Caco-2 (cell line): ENCODE data around the gene ABCA7. TPM values are rescaled to one million over a fixed set of nuclear protein-coding genes. Genes with fewer than 3 reads are reported as not detected.

Experiments used
- BruUV-seq: library from RNA; stranded (reverse); fragments of 400-500 nt; replicated peaks from 2 replicates; lab custom pipeline; 2021; lab: Mats Ljungman, UMichigan
- CTCF ChIA-PET: fragments of 300-600 bp; sonication (Branson Sonifier 250); formaldehyde crosslinking; loops from one replicate; lab custom pipeline; 2022; ENCODE audit warnings: antibody characterized with exemption; lab: Charles Lee
- POLR2A ChIA-PET: fragments of 300-600 bp; sonication (Branson Sonifier 250); formaldehyde crosslinking; loops from one replicate; lab custom pipeline; 2022; ENCODE audit warnings: antibody characterized with exemption; lab: Charles Lee
- DNase-seq, 2 experiments: peaks; one replicate each; pipeline versions ENCODE4 v3.0.0 to v3.0.0-alpha.2; 2020 to 2022
- H3K27me3 ChIP-seq: replicated peaks from 2 replicates; pipeline ENCODE4 v1.6.0; 2011; ENCODE audit warnings: low read length; ENCODE audit not compliant: control insufficient read depth, insufficient read depth
- H3K36me3 ChIP-seq: 2 replicates; pipeline ENCODE4 v1.5.1; 2011; ENCODE audit warnings: low read length; ENCODE audit not compliant: control insufficient read depth, insufficient read depth
- H3K4me1 ChIP-seq: fragments of 250-450 bp; sonication (Bioruptor Pico); 2 replicates; pipeline ENCODE4 v1.5.1; 2020; ENCODE audit warnings: mild to moderate bottlenecking
- H3K4me3 ChIP-seq: 2 replicates; pipeline ENCODE4 v1.5.1; 2011; ENCODE audit warnings: low read depth, mild to moderate bottlenecking, control low read depth, low read length
- H3K9me3 ChIP-seq: fragments of 250-450 bp; sonication (Bioruptor Pico); 2 replicates; pipeline ENCODE4 v1.5.1; 2020; ENCODE audit warnings: mild to moderate bottlenecking, moderate library complexity
- H3K27ac Mint-ChIP-seq: one replicate; pipeline ENCODE4 v1.8.0; 2022; ENCODE audit warnings: mixed read lengths; ENCODE audit not compliant: unreplicated experiment
- H3K27me3 Mint-ChIP-seq: one replicate; pipeline ENCODE4 v1.8.0; 2022; ENCODE audit warnings: mixed read lengths; ENCODE audit not compliant: insufficient read depth, unreplicated experiment
- H3K36me3 Mint-ChIP-seq: one replicate; pipeline ENCODE4 v1.8.0; 2022; ENCODE audit warnings: mild to moderate bottlenecking, mixed read lengths; ENCODE audit not compliant: insufficient read depth, unreplicated experiment
- H3K4me1 Mint-ChIP-seq: one replicate; pipeline ENCODE4 v1.8.0; 2022; ENCODE audit warnings: low read depth, mixed read lengths; ENCODE audit not compliant: unreplicated experiment
- H3K4me3 Mint-ChIP-seq: one replicate; pipeline ENCODE4 v1.8.0; 2022; ENCODE audit warnings: mild to moderate bottlenecking, moderate library complexity, mixed read lengths; ENCODE audit not compliant: unreplicated experiment
- H3K9me3 Mint-ChIP-seq: one replicate; pipeline ENCODE4 v1.8.0; 2022; ENCODE audit warnings: mixed read lengths; ENCODE audit not compliant: unreplicated experiment
- intact Hi-C: fragments of 100-400 bp; cut with micrococcal nuclease; formaldehyde crosslinking; loops from one replicate; pipeline ENCODE4 v1.10.0; 2022; ENCODE audit not compliant: unreplicated experiment
- total RNA-seq: library from RNA; stranded (reverse); gene quantifications from 2 replicates; pipeline ENCODE4 v1.2.3, GENCODE V29; 2022
- TF ChIP-seq, protein P1 (sequence below), 2 experiments: fragments of 200-600 bp in 1 of 2; IDR thresholded peaks; 1 replicate in 1 of 2; 2 replicates in 1 of 2; pipeline versions ENCODE4 v1.5.1 to v1.8.0; 2011 to 2022; ENCODE audit warnings: antibody characterized with exemption in 1 of 2, control low read depth in 1 of 2, inconsistent platforms in 1 of 2, low read depth in 1 of 2, low read length in 1 of 2, mild to moderate bottlenecking in 1 of 2, moderate library complexity in 1 of 2; ENCODE audit not compliant: insufficient read depth in 1 of 2, severe bottlenecking in 1 of 2, unreplicated experiment in 1 of 2

Gene ABCA7
- total RNA-seq, 1 experiment from 2014 or later, result 45.9 TPM

DNA sequence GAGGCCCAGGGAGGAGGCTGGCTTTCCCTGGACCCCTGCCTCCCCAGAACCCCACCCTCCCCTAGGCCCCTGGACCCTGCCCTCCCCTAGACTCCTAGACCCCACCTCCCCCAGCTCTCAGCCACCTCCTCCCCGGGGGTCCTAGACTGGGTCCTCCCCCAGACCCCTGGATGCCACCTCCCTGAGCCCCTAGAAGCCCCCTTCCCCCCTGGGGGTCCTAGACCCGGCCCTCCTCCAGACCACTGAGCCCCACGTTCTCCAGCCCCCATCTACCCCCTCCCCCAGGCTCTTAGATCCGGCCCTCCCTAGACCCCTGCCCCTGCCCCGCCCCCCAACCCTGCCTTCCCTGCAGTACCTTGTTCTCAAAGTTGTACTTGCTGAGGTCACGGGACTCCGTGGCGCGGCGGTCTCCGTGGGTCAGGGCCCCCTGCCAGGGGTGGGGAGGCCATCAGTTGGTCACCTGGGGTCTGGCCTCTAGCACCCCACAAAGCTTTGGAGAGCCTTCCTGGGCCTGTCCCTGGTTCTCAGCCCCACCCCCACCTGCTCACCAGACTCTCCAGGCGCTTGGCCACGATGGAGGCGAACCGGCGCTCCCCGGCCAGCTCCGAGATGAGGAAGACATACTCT lies 71.8 kb downstream of the ABCA7 start:
- Mint-ChIP-seq H3K9me3 (no peaks in the 10 kb centered on the region), H3K4me1 (no peaks in the 10 kb centered on the region), H3K4me3 (no peak overlapping the region), H3K27me3 (no peaks in the 10 kb centered on the region), H3K36me3 (peaks cover 54% of the 10 kb centered on the region), H3K27ac (no peak overlapping the region)
- Histone ChIP-seq H3K4me3 (no peak overlapping the region), H3K4me1 (peaks cover 5% of the 10 kb centered on the region; the same call in 1 of the 2 replicates), H3K27me3 (no peaks in the 10 kb centered on the region), H3K9me3 (no peaks in the 10 kb centered on the region), H3K36me3 (peaks cover 1% of the 10 kb centered on the region)
- ChIA-PET POLR2A (no interaction called here), CTCF (interaction anchor here (0.6 kb wide), 1 partner anchor 150 kb away, joined by 4 read pairs; no protein-coding TSS in a partner anchor)
- BruUV-seq, result no TSS peak
- intact Hi-C loops, result loop anchor here (5.0 kb wide), 1 partner anchor 81 kb away; no protein-coding TSS in a partner anchor
- TF ChIP-seq, protein P1, sequence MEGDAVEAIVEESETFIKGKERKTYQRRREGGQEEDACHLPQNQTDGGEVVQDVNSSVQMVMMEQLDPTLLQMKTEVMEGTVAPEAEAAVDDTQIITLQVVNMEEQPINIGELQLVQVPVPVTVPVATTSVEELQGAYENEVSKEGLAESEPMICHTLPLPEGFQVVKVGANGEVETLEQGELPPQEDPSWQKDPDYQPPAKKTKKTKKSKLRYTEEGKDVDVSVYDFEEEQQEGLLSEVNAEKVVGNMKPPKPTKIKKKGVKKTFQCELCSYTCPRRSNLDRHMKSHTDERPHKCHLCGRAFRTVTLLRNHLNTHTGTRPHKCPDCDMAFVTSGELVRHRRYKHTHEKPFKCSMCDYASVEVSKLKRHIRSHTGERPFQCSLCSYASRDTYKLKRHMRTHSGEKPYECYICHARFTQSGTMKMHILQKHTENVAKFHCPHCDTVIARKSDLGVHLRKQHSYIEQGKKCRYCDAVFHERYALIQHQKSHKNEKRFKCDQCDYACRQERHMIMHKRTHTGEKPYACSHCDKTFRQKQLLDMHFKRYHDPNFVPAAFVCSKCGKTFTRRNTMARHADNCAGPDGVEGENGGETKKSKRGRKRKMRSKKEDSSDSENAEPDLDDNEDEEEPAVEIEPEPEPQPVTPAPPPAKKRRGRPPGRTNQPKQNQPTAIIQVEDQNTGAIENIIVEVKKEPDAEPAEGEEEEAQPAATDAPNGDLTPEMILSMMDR (IDR thresholded peaks at IDR 0.05; ENCODE audit: insufficient read depth in 1 of 2, low read depth in 1 of 2, low read length in 1 of 2, severe bottlenecking in 1 of 2, unreplicated experiment in 1 of 2), result no peak
- no peak for DNase-seq

- TF ChIP-seq, protein P1 (IDR thresholded peaks at IDR 0.05; ENCODE audit: insufficient read depth in 1 of 2, low read depth in 1 of 2, low read length in 1 of 2, severe bottlenecking in 1 of 2, unreplicated experiment in 1 of 2), result no peak
- DNase-seq, result no peak
- H3K27ac Mint-ChIP-seq, result no peak overlapping the region
- BruUV-seq, result no TSS peak
- no peaks in the 10 kb centered on the region for H3K9me3 ChIP-seq
- ChIA-PET POLR2A (interaction anchor here (1.1 kb wide), 1 partner anchor 8 kb away, joined by 3 read pairs; no protein-coding TSS in a partner anchor), CTCF (interaction anchor here (0.6 kb wide), 1 partner anchor 150 kb away, joined by 4 read pairs; no protein-coding TSS in a partner anchor)
- no peaks in the 10 kb centered on the region for H3K9me3 Mint-ChIP-seq
- peaks cover 2% of the 10 kb centered on the region for H3K36me3 ChIP-seq
- no peaks in the 10 kb centered on the region for H3K27me3 Mint-ChIP-seq
- no peaks in the 10 kb centered on the region for H3K27me3 ChIP-seq
- intact Hi-C loops, result loop anchor here (5.0 kb wide), 1 partner anchor 80 kb away; no protein-coding TSS in a partner anchor
- H3K36me3 Mint-ChIP-seq, result peaks cover 51% of the 10 kb centered on the region
- H3K4me3 Mint-ChIP-seq, result no peak overlapping the region
- H3K4me1 Mint-ChIP-seq, result no peaks in the 10 kb centered on the region
- no peak overlapping the region for H3K4me3 ChIP-seq
- H3K4me1 ChIP-seq, result peaks cover 5% of the 10 kb centered on the region; the same call in 1 of the 2 replicates
These were observed 72.5 kb downstream of the ABCA7 start for GRCh38 chr19:1112268-1113029.
